NCI-H1092 (cell line): ENCODE data around the gene HAND2.

Experiments used
- DNase-seq: peaks from one replicate; lab custom pipeline; 2025; lab: John Stamatoyannopoulos, UW

HAND2 gene

GRCh38 chr4:173521467-173522159 is 8.4 kb downstream of the HAND2 start:
- no peak for DNase-seq

GRCh38 chr4:173520921-173521466 is 9.0 kb downstream of the HAND2 start:
- no peak for DNase-seq

- no peak for DNase-seq
Measured at GRCh38 chr4:173519111-173520101, 10.6 kb downstream of the HAND2 start.

GRCh38 chr4:173518425-173519102 is 11.5 kb downstream of the HAND2 start:
- DNase-seq, result no peak

GRCh38 chr4:173517781-173518424 is 12.1 kb downstream of the HAND2 start:
- DNase-seq, result no peak

- no peak for DNase-seq
Measured at GRCh38 chr4:173516621-173517524, 13.2 kb downstream of the HAND2 start.

GRCh38 chr4:173515458-173515857 is 14.6 kb downstream of the HAND2 start:
- no peak for DNase-seq

- no peak for DNase-seq
Measured at GRCh38 chr4:173514641-173515217, 15.3 kb downstream of the HAND2 start.

- DNase-seq, result no peak
Measured at GRCh38 chr4:173513651-173514050, 16.4 kb downstream of the HAND2 start.

GRCh38 chr4:173511787-173512361 is 18.2 kb downstream of the HAND2 start:
- no peak for DNase-seq

GRCh38 chr4:173509036-173510001 is 20.7 kb downstream of the HAND2 start:
- DNase-seq, result no peak

- DNase-seq, result no peak
Measured at GRCh38 chr4:173508386-173509035, 21.5 kb downstream of the HAND2 start.

GRCh38 chr4:173507471-173508385 is 22.3 kb downstream of the HAND2 start:
- DNase-seq, result no peak

- DNase-seq, result no peak
Measured at GRCh38 chr4:173506597-173507211, 23.3 kb downstream of the HAND2 start.

- no peak for DNase-seq
Measured at GRCh38 chr4:173505924-173506518, 24.0 kb downstream of the HAND2 start.

- no peak for DNase-seq
Measured at GRCh38 chr4:173504181-173504503, 25.9 kb downstream of the HAND2 start.
